HG03139 (cell line): ENCODE results near the gene AIP.
A peak's percentile ranks its signal among the peaks of the same experiment; 100 is the strongest.
"Not testable (repeated sequence)": the region's sequence is repeated elsewhere in the genome, so short reads cannot be mapped to it uniquely, and the experiment has no call there.

Source experiments
- ATAC-seq: cut with Tn5 transposase; IDR thresholded peaks from one replicate; pipeline ENCODE4 v1.9.1; 2021; ENCODE audit not compliant: unreplicated experiment

AIP gene

GRCh38 chr11:67468456-67468758 lies 14.4 kb upstream of the AIP start:
- no peak for ATAC-seq

GRCh38 chr11:67468759-67469507 lies 13.9 kb upstream of the AIP start, which contains the start of gene TMEM134:
Gene TMEM134 (minus strand): TSS chr11:67469251. CDS start chr11:67469192, 59 bp downstream.
- peak; percentile 54 for ATAC-seq

GRCh38 chr11:67469508-67469811 lies 13.4 kb upstream of the AIP start:
- ATAC-seq: no peak

- ATAC-seq: no peak
These were observed 12.4 kb upstream of the AIP start for GRCh38 chr11:67470337-67471002.

- no peak for ATAC-seq
These were observed 9.9 kb upstream of the AIP start for GRCh38 chr11:67472882-67473281.

GRCh38 chr11:67476692-67477091 lies 6.1 kb upstream of the AIP start:
- ATAC-seq: not testable (repeated sequence)

- ATAC-seq: not testable (repeated sequence)
These were observed 5.3 kb upstream of the AIP start for GRCh38 chr11:67477344-67478050.

GRCh38 chr11:67482275-67482826 lies 475 bp upstream of the AIP start:
- no peak for ATAC-seq

GRCh38 chr11:67483831-67484665 lies 1.2 kb downstream of the AIP start:
- ATAC-seq: no peak

GRCh38 chr11:67484847-67485311 lies 2.1 kb downstream of the AIP start:
- no peak for ATAC-seq

- ATAC-seq: not testable (repeated sequence)
These were observed 3.1 kb downstream of the AIP start for GRCh38 chr11:67485873-67486361.

- no peak for ATAC-seq
These were observed 3.8 kb downstream of the AIP start for GRCh38 chr11:67486481-67487195.

- no peak for ATAC-seq
These were observed 6.5 kb downstream of the AIP start for GRCh38 chr11:67489203-67489884.

- no peak for ATAC-seq
These were observed 7.3 kb downstream of the AIP start for GRCh38 chr11:67489885-67490726.

GRCh38 chr11:67490727-67491065 lies 7.9 kb downstream of the AIP start:
- no peak for ATAC-seq

- ATAC-seq: no peak
These were observed 8.6 kb downstream of the AIP start for GRCh38 chr11:67491276-67492068.

- ATAC-seq: no peak
These were observed 9.4 kb downstream of the AIP start for GRCh38 chr11:67492069-67492727.
